Activated CD4-positive, alpha-beta T cell treated with anti-CD3 and anti-CD28 coated beads, Interleukin-2, amount 10 ng/mL, durations not matched to agents 7 days and 5 days (primary cell): ENCODE measurements around the gene OR5A2. TPM values are rescaled to one million over a fixed set of nuclear protein-coding genes. Genes with fewer than 3 reads are reported as not detected.
"Not testable (repeated sequence)": the region's sequence is repeated elsewhere in the genome, so short reads cannot be mapped to it uniquely, and the experiment has no call there.

Experiments
- CTCF ChIA-PET: fragments of 350-600 bp; sonication (Branson Sonifier 250); formaldehyde crosslinking; loops from one replicate; lab custom pipeline; 2021; ENCODE audit warnings: antibody characterized with exemption; lab: Charles Lee
- POLR2A ChIA-PET: fragments of 350-600 bp; sonication (Branson Sonifier 250); formaldehyde crosslinking; loops from one replicate; lab custom pipeline; 2021; ENCODE audit warnings: antibody characterized with exemption; lab: Charles Lee
- DNase-seq: peaks from one replicate; pipeline ENCODE4 v3.0.0-alpha.2; 2020
- H3K27ac Mint-ChIP-seq: one replicate; pipeline ENCODE4 v1.8.0; 2021; ENCODE audit warnings: mild to moderate bottlenecking, moderate library complexity, mixed read lengths
- H3K27me3 Mint-ChIP-seq: one replicate; pipeline ENCODE4 v1.8.0; 2021; ENCODE audit warnings: mixed read lengths
- H3K36me3 Mint-ChIP-seq: one replicate; pipeline ENCODE4 v1.8.0; 2021; ENCODE audit warnings: low read depth, mixed read lengths
- H3K4me1 Mint-ChIP-seq: one replicate; pipeline ENCODE4 v1.8.0; 2021; ENCODE audit warnings: mixed read lengths
- H3K4me3 Mint-ChIP-seq: one replicate; pipeline ENCODE4 v1.8.0; 2021; ENCODE audit warnings: mild to moderate bottlenecking, moderate library complexity, mixed read lengths
- H3K9me3 Mint-ChIP-seq: one replicate; pipeline ENCODE4 v1.8.0; 2021; ENCODE audit warnings: mixed read lengths
- total RNA-seq, 2 experiments: library from RNA; stranded (reverse); gene quantifications; one replicate each; pipeline ENCODE4 v1.2.3, GENCODE V29; 2021

OR5A2 gene, protein sequence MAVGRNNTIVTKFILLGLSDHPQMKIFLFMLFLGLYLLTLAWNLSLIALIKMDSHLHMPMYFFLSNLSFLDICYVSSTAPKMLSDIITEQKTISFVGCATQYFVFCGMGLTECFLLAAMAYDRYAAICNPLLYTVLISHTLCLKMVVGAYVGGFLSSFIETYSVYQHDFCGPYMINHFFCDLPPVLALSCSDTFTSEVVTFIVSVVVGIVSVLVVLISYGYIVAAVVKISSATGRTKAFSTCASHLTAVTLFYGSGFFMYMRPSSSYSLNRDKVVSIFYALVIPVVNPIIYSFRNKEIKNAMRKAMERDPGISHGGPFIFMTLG
- total RNA-seq, result not detected

DNA sequence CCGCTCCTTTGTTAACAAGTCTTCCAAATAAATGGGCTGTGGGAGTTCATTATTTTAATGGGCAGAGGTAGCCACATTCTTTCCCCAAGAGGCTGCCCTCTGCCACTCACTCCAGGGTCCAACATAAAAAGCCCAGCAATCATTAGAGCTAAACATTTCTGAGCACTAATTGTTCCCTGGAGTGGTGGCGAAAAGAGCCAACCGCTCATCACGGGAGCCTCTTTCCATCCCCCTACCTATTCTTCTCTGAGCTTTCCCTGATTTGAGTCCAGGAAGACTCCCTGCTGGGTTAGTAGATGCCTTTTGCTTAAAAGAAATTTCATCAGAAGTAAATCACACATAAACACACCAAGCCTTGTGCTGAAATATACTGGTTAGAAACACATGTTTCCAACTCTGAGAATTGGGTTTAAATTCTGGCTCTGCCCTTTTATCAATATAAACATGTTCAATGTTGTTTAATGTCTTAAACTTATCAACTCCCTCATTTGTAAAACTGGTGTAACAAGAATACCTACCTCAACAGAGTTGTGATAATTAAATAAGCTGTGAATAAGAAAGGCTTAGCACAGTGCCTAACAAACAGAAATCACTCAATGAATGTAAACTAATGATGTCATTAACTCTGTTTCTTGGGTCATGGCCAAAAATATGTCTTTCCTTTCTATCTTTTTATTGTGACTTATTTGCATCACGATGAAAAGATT is at the start of gene OR5A2:
TSS of gene OR5A2 (minus strand) at position 53 of the 707 bp plus-strand sequence. CDS start 3,460 bp downstream, outside the sequence.
- ChIA-PET CTCF (interaction anchor here (1.1 kb wide), 1 partner anchor 255 kb away, joined by 4 read pairs; the partner anchor contains the start of gene DTX4), POLR2A (no interaction called here)
- Mint-ChIP-seq H3K36me3 (no peaks in the 10 kb centered on the region), H3K27ac (no peak within 1 kb of the TSS), H3K27me3 (peaks cover 21% of the 10 kb centered on the region), H3K9me3 (no peaks in the 10 kb centered on the region), H3K4me3 (no peak within 1 kb of the TSS), H3K4me1 (peaks cover 9% of the 10 kb centered on the region)
- DNase-seq, result no peak

DNA sequence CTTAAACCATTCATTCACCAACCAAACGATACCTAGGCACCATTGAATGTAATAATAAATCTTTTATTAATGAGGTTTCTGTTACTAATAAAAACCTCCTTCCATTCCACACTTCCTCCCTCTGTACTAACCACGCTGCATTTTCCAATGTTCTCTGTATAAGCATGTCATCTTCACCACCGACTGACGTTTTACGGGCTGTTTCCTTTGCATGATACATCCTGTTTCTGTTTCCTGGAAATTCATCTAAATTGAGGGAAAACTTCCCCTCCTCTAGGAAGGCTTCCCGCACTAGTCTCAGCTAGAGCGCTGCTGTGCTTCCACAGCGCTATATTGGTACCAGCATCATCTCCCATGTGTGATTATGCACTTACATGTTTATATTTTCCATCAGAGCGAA is 49.0 kb upstream of the OR5A2 start:
- CTCF ChIA-PET, result no interaction called here

DNA sequence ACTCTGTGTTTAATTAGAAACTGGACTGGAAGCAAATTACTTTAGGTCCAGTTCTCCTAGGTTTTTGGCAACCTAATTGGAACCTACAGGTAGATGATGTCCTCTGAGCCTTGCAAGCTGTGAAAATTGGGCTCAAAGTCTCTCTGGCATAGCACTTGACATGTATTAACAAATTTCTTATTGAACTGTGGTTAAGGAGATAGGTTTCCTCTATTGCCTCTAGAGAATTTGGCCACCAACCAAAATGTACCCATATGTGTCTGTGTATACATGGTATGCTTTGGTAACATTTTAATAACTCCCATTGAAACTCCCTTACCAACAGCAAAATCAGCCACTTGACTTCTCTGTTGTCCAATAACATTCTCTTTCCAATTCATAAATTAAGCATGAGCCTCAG is 46.8 kb upstream of the OR5A2 start, which contains the start of gene OR4D10:
TSS of gene OR4D10 (plus strand) at position 301 of the 400 bp plus-strand sequence. CDS start 4,115 bp downstream, outside the sequence.
- Mint-ChIP-seq H3K4me1 (no peaks in the 10 kb centered on the region), H3K9me3 (no peaks in the 10 kb centered on the region), H3K27ac (no peak within 1 kb of the TSS), H3K27me3 (peaks cover 25% of the 10 kb centered on the region), H3K36me3 (no peaks in the 10 kb centered on the region), H3K4me3 (no peak within 1 kb of the TSS)
- ChIA-PET POLR2A (no interaction called here), CTCF (no interaction called here)
- DNase-seq, result no peak

More for the DNA sequence above, 49.0 kb upstream of the OR5A2 start:
- H3K4me1 Mint-ChIP-seq, result no peaks in the 10 kb centered on the region
- H3K9me3 Mint-ChIP-seq, result no peaks in the 10 kb centered on the region
- H3K27ac Mint-ChIP-seq, result no peak overlapping the region
- POLR2A ChIA-PET, result no interaction called here
- no peak overlapping the region for H3K4me3 Mint-ChIP-seq
- no peak for DNase-seq
- peaks cover 25% of the 10 kb centered on the region for H3K27me3 Mint-ChIP-seq
- H3K36me3 Mint-ChIP-seq, result no peaks in the 10 kb centered on the region

DNA sequence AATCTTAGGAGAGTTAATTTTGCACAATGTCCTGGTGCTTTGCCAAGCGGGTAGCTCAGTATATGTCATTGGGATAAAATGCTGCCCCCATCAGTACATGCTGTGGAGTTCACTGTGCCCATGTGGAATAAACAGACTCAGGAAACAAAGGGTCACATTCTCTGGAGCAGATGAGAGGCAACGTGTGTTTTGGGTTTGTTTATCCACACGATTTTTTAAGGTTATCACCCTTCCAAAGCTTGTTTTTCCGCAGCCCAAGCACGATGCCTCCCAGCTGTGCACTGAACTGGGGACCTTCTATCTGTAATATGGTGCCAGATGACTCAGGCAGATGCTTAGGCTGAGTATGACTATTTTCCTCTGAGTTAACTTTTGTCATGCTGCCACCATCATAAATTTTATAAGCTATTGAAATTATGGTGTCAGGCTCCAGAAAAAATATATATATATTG is 37.0 kb upstream of the OR5A2 start:
- peaks cover 11% of the 10 kb centered on the region for H3K27me3 Mint-ChIP-seq
- H3K4me3 Mint-ChIP-seq, result no peak overlapping the region
- H3K36me3 Mint-ChIP-seq, result no peaks in the 10 kb centered on the region
- ChIA-PET CTCF (no interaction called here), POLR2A (no interaction called here)
- H3K27ac Mint-ChIP-seq, result no peak overlapping the region
- no peak for DNase-seq
- H3K9me3 Mint-ChIP-seq, result no peaks in the 10 kb centered on the region
- H3K4me1 Mint-ChIP-seq, result no peaks in the 10 kb centered on the region

DNA sequence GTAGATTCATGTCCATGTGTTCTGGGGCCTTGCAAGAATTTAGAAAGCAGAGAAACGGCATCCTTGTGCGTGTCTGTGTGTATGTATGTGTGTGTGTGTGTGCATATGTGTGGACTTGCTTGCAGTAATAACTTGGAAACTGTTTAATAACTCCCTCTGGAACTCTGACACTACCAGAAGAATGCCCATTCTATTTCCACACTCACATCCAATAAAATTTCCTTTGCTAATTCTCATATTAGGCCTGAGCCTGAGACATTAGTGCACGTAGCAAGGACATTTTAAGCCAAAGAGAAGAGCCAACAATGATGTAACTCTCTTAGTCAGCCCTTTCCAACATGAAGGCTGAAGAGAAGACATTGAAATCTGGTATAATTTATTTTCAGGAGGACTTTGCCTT is 33.7 kb upstream of the OR5A2 start:
- H3K36me3 Mint-ChIP-seq, result no peaks in the 10 kb centered on the region
- H3K4me3 Mint-ChIP-seq, result no peak overlapping the region
- ChIA-PET POLR2A (no interaction called here), CTCF (no interaction called here)
- no peaks in the 10 kb centered on the region for H3K4me1 Mint-ChIP-seq
- no peak overlapping the region for H3K27ac Mint-ChIP-seq
- peaks cover 11% of the 10 kb centered on the region for H3K27me3 Mint-ChIP-seq
- no peaks in the 10 kb centered on the region for H3K9me3 Mint-ChIP-seq
- no peak for DNase-seq

DNA sequence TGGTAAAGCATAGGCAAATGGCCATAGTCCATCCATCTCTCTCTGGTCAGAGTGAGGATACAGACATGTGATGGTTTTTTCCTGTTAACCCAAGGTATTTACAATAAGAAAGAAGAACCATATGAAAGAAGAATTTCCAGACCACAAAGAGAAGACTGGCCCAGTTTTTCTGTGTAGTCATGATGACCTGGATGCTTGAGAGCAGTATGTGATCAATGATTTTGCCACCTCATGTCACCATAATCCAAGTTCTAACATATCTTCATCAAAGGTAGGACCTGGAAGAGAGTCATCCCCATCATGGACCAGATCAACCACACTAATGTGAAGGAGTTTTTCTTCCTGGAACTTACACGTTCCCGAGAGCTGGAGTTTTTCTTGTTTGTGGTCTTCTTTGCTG is 30.4 kb upstream of the OR5A2 start, which contains the start of gene OR4D6:
TSS of gene OR4D6 (plus strand) at position 301 of the 400 bp plus-strand sequence. CDS start at position 301, 0 bp downstream.
- Mint-ChIP-seq H3K9me3 (no peaks in the 10 kb centered on the region), H3K27me3 (peaks cover 3% of the 10 kb centered on the region), H3K27ac (no peak within 1 kb of the TSS), H3K36me3 (no peaks in the 10 kb centered on the region), H3K4me3 (no peak within 1 kb of the TSS), H3K4me1 (no peaks in the 10 kb centered on the region)
- no peak for DNase-seq
- POLR2A ChIA-PET, result no interaction called here
- CTCF ChIA-PET, result no interaction called here

DNA sequence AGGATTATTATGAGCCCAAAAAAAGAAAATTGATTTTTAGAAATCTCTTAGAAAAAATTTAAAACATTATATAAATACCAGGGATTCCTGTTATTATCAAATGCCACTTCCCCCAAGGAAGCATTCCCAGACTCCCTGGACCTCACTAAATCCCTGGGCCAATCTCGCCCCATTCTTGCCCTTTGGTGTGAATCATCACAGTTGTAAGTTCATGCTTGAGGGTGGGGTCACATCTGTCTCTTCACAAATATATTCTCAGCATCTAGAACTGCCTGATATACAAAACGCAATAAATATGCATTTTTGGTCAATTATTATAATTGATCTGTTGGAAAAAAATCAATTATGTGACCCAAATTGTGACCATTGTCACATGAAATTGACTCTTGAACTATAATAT is 22.3 kb upstream of the OR5A2 start:
- Mint-ChIP-seq H3K4me1 (no peaks in the 10 kb centered on the region), H3K27me3 (peaks cover 6% of the 10 kb centered on the region), H3K9me3 (peaks cover 13% of the 10 kb centered on the region), H3K4me3 (no peak overlapping the region), H3K27ac (no peak overlapping the region), H3K36me3 (no peaks in the 10 kb centered on the region)
- CTCF ChIA-PET, result no interaction called here
- no peak for DNase-seq
- POLR2A ChIA-PET, result no interaction called here

DNA sequence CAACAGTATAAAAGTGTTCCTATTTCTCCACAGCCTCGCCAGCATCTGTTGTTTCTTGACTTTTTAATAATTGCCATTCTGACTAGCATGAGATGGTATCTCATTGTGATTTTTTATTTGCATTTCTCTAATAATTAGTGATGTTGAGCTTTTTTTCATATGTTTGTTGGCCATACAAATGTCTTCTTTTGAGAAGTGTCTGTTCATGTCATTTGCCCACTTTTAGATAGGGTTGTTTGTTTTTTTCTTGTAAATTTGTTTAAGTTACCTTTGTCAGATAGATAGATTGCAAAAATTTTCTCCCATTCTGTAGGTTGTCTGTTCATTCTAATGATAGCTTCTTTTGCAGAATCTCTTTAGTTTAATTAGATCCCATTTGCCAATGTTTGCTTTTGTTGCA is 19.4 kb upstream of the OR5A2 start:
- H3K4me3 Mint-ChIP-seq, H3K27me3 Mint-ChIP-seq, H3K27ac Mint-ChIP-seq, POLR2A ChIA-PET, H3K36me3 Mint-ChIP-seq, H3K4me1 Mint-ChIP-seq, DNase-seq, CTCF ChIA-PET: not testable (repeated sequence)
- peaks cover 13% of the 10 kb centered on the region for H3K9me3 Mint-ChIP-seq

DNA sequence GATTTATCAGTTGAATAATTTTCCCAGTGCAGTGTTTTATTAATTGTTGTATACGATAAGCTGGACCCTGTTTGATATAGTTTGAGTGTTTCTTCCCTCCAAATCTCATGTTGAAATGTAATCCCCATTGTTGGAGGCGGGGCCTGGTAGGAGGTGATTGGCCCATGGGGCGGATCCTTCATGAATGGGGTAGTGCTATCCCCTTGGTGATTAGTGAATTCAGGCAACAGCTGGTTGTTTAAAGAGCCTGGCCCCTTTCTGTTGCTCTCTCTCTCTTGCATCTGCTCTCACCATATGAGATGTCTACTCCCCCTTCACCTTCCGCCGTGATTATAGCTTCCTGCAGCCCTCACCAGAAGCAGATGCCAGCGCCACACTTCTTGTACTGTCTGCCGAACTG is 11.6 kb upstream of the OR5A2 start:
- no peaks in the 10 kb centered on the region for H3K4me1 Mint-ChIP-seq
- ChIA-PET CTCF (no interaction called here), POLR2A (no interaction called here)
- DNase-seq, result no peak
- H3K27me3 Mint-ChIP-seq, result peaks cover 18% of the 10 kb centered on the region
- no peaks in the 10 kb centered on the region for H3K36me3 Mint-ChIP-seq
- no peaks in the 10 kb centered on the region for H3K9me3 Mint-ChIP-seq
- no peak overlapping the region for H3K4me3 Mint-ChIP-seq
- no peak overlapping the region for H3K27ac Mint-ChIP-seq

DNA sequence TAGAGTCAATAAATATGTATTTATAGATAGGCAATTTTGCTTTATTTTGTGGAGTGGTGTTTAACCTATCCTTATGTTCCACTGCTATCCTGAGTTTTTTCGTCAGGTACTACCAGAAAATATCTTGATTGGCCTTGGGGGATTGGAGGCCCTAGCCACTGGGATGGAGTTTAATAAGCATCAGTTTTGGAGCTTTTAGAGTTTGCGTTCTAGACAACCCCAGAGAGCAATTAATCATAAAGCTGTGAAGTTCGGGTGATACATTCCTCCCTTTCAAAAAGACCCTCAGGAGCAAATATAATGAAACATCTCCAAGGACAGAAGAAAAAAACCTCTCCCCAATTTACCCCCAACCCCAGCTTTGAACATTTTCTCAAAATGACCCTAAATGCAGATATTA is 10.0 kb upstream of the OR5A2 start, which contains the start of gene OR5A1:
TSS of gene OR5A1 (plus strand) at position 301 of the 400 bp plus-strand sequence. CDS start 6,700 bp downstream, outside the sequence.
- no peaks in the 10 kb centered on the region for H3K36me3 Mint-ChIP-seq
- no peak within 1 kb of the TSS for H3K4me3 Mint-ChIP-seq
- POLR2A ChIA-PET, result no interaction called here
- no peaks in the 10 kb centered on the region for H3K9me3 Mint-ChIP-seq
- CTCF ChIA-PET, result no interaction called here
- H3K27ac Mint-ChIP-seq, result no peak within 1 kb of the TSS
- no peak for DNase-seq
- H3K4me1 Mint-ChIP-seq, result no peaks in the 10 kb centered on the region
- peaks cover 25% of the 10 kb centered on the region for H3K27me3 Mint-ChIP-seq

DNA sequence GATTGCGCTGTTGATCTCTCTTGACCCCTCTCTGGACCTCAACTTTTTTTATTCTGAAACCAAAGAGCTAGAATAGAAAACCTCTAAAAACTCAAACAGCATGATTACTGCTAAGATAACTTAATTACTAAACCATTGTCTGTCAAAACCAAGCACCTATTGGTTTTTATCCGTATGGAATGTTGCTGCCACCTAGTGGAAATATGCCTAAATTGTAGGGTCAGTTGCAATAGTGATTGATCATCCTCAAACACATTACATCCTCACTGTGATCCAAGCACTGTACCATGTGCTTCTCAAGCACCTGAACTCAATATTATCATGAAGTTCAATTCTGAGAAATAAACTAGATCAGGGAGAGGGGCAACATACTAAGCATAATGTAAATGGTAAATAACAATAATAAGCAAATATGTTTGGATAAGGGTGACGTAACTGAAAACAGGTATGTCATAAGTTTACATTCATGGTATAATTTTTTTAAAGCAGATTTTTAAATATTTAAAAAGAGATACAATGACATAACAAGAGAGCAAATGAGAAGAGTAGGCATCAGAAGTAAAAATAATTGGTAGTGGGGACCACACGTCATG is 3.8 kb upstream of the OR5A2 start:
- H3K27me3 Mint-ChIP-seq, result peaks cover 28% of the 10 kb centered on the region
- POLR2A ChIA-PET, result no interaction called here

DNA sequence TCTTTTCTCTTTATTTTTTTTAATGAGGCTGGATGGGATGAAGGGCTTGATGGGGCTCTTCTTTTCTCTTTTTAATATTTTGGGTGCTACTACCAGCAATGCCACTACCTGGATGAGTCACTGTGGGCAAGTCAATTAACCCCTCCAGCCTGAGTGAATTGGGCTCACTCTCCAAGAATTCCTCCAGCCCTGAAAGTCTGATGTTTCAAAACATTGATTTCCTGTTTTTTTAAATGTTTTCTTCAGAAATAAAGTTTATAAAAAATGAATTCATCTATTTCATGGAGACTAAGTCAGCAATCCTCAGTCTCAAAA is 812 bp upstream of the OR5A2 start:
- H3K4me3 Mint-ChIP-seq, result no peak overlapping the region
- H3K9me3 Mint-ChIP-seq, result no peaks in the 10 kb centered on the region
- DNase-seq, result no peak
- H3K4me1 Mint-ChIP-seq, result peaks cover 9% of the 10 kb centered on the region
- H3K27ac Mint-ChIP-seq, result no peak overlapping the region
- no peaks in the 10 kb centered on the region for H3K36me3 Mint-ChIP-seq
- H3K27me3 Mint-ChIP-seq, result peaks cover 26% of the 10 kb centered on the region
- ChIA-PET POLR2A (no interaction called here), CTCF (interaction anchor here (1.1 kb wide), 1 partner anchor 256 kb away, joined by 4 read pairs; the partner anchor contains the start of gene DTX4)

More for the DNA sequence above, 3.8 kb upstream of the OR5A2 start:
- Mint-ChIP-seq H3K9me3 (no peaks in the 10 kb centered on the region), H3K4me3 (no peak overlapping the region), H3K36me3 (no peaks in the 10 kb centered on the region), H3K4me1 (no peaks in the 10 kb centered on the region), H3K27ac (no peak overlapping the region)
- DNase-seq, result peak; percentile 72
- CTCF ChIA-PET, result interaction anchor here (0.5 to 1.2 kb wide), 2 partner anchors 259 to 382 kb away, joined by 3 to 4 read pairs; partner anchors contain the start of gene DTX4

DNA sequence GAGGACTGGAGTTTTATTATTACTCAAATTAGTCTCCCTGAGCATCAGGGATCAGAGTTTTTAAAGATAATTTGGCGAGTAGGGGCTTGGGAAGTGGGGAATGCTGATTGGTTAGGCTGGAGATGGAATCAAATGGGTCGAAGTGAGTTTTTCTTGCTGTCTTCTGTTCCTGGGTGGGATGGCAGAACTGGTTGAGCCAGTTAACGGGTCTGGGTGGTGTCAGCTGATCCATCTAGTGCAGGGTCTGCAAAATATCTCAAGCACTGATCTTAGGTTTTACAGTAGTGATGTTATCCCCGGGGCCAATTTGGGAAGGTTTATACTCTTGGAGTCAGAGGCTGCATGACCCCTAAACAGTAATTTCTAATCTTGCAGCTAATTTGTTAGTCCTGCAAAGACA is 1.1 kb downstream of the OR5A2 start:
- ChIA-PET POLR2A (no interaction called here), CTCF (interaction anchor here (1.8 kb wide), 1 partner anchor 253 kb away, joined by 4 read pairs; the partner anchor contains the start of gene DTX4)
- H3K27me3 Mint-ChIP-seq, result peaks cover 23% of the 10 kb centered on the region
- H3K36me3 Mint-ChIP-seq, result no peaks in the 10 kb centered on the region
- no peak overlapping the region for H3K27ac Mint-ChIP-seq
- H3K4me1 Mint-ChIP-seq, result peaks cover 9% of the 10 kb centered on the region
- no peak for DNase-seq
- no peaks in the 10 kb centered on the region for H3K9me3 Mint-ChIP-seq
- H3K4me3 Mint-ChIP-seq, result no peak overlapping the region
